Measurements from ENCODE around the gene TMED1. TPM values are rescaled to one million over a fixed set of nuclear protein-coding genes. Genes with fewer than 3 reads are reported as not detected.

The TMED1 gene
- total and polyA plus RNA-seq, 2 donors (not counting 3 experiments of a cell fraction or from before 2014, with no cell fraction given) = 31.2 to 60.4 TPM

GRCh38 chr19:10782795-10783194 lies 53.2 kb downstream of the TMED1 start:
- H3K4me3 ChIP-seq (replicated peaks in 1 of 3; ENCODE audit: insufficient read depth in 1 of 3, low read depth in 1 of 3, low read length in 3 of 3) = no peak overlapping the region
- no peaks in the 10 kb centered on the region for H3K9me1 ChIP-seq (replicated peaks; ENCODE audit: control insufficient read depth, extremely low read depth, insufficient read depth, low read length)
- dilution Hi-C loops (cut with MboI; ENCODE audit: extremely low pct_ligation_motif_present, low sequenced_read_pairs) = no loop called here
- no peaks in the 10 kb centered on the region for H4K20me1 ChIP-seq (replicated peaks; ENCODE audit: control insufficient read depth, extremely low read depth, insufficient read depth, low read length)
- POLR2A ChIA-PET = no interaction called here
- intact Hi-C loops (cut with micrococcal nuclease) = no loop called here
- BruUV-seq (replicated peaks) = no TSS peak
- no peak overlapping the region for H3K9ac ChIP-seq (replicated peaks; ENCODE audit: extremely low read depth, insufficient read depth, low read length)
- no peaks in the 10 kb centered on the region for H3K27me3 ChIP-seq (ENCODE audit: control insufficient read depth in 2 of 2, insufficient read depth in 2 of 2, low read length in 2 of 2)
- H3K9me3 ChIP-seq (replicated peaks; ENCODE audit: control insufficient read depth, insufficient read depth, low read length) = no peaks in the 10 kb centered on the region
- no peak overlapping the region for H3K4me2 ChIP-seq (ENCODE audit: insufficient read depth, low read length)
- FAIRE-seq = no peak
- TF ChIP-seq MAX (IDR thresholded peaks at IDR 0.05; ENCODE audit: insufficient read depth, insufficient read length) = no peak
- TF ChIP-seq POLR2A (IDR thresholded peaks at IDR 0.05; ENCODE audit: low read depth, low read length) = no peak
- TF ChIP-seq GATA2 (IDR thresholded peaks at IDR 0.05; ENCODE audit: insufficient read depth, insufficient read length, low read depth, low read length) = no peak
- no peak for TF ChIP-seq MYC (IDR thresholded peaks at IDR 0.05; ENCODE audit: low read depth, low read length)
- no peak for TF ChIP-seq FOS (IDR thresholded peaks at IDR 0.05; ENCODE audit: borderline replicate concordance, insufficient read depth, low read length)
- TF ChIP-seq EZH2 (IDR thresholded peaks at IDR 0.05; ENCODE audit: borderline replicate concordance, low read depth, low read length, severe bottlenecking) = no peak
- TF ChIP-seq CTCF (IDR thresholded peaks at IDR 0.05; ENCODE audit: extremely low read depth in 1 of 2, insufficient read depth in 1 of 2, low read depth in 1 of 2, low read length in 2 of 2) = no peak
- TF ChIP-seq JUN (IDR thresholded peaks at IDR 0.05; ENCODE audit: borderline replicate concordance, insufficient read depth, insufficient read length, low read depth) = no peak
- no peak for TF ChIP-seq POLR2AphosphoS5 (IDR thresholded peaks at IDR 0.05; ENCODE audit: insufficient read depth, low read depth, low read length)
- no peak overlapping the region for H3K27ac ChIP-seq (ENCODE audit: insufficient read depth, low read depth, low read length)
- H2AFZ ChIP-seq (ENCODE audit: low read depth, low read length) = no peak overlapping the region
- H3K36me3 ChIP-seq (ENCODE audit: control insufficient read depth in 2 of 2, extremely low read depth in 1 of 2, insufficient read depth in 2 of 2, low read length in 2 of 2) = peaks cover 11 to 32% of the 10 kb centered on the region in 2 experiments
- no peak for DNase-seq (ENCODE audit: low read depth, low spot score)
- CTCF ChIA-PET = no interaction called here
- H3K4me1 ChIP-seq (ENCODE audit: control insufficient read depth, extremely low read depth, insufficient read depth, low read length) = peaks cover 19% of the 10 kb centered on the region
- no peaks in the 10 kb centered on the region for H3K79me2 ChIP-seq (ENCODE audit: control insufficient read depth, insufficient read depth, low read length)

Small RNA genes within 50 kb of the gene (microRNA-seq; reads per million reads assigned to microRNA genes)
- gene MIR199A1 (ENCODE audit: borderline number of aligned reads, borderline replicate concordance) = not detected
- gene MIR6793 (ENCODE audit: borderline number of aligned reads, borderline replicate concordance) = not detected

Small RNA genes within 50 kb of the gene (small RNA-seq; reads per million reads assigned to genes)
- not detected for gene MIR199A1 (ENCODE audit: insufficient read depth, insufficient read length, low read depth, low replicate concordance)
- gene MIR6793 (ENCODE audit: insufficient read depth, insufficient read length, low read depth, low replicate concordance) = not detected

Other genes with a start within 250 kb of the TMED1 start
- gene AP1M2, start 248.9 kb downstream of the TMED1 start, total RNA-seq = not detected in 2 replicates
- gene AP1M2, start 248.9 kb downstream of the TMED1 start, polyA plus RNA-seq = 0.19 TPM in 1 of 2 replicates, not detected in the other
- gene SLC44A2, start 210.7 kb downstream of the TMED1 start, total RNA-seq = 130 and 136 TPM in 2 replicates
- gene SLC44A2, start 210.7 kb downstream of the TMED1 start, polyA plus RNA-seq = 94.2 and 97.7 TPM in 2 replicates
- 425 and 459 TPM in 2 replicates for gene ILF3, start 181.9 kb downstream of the TMED1 start, total RNA-seq
- 186 and 187 TPM in 2 replicates for gene ILF3, start 181.9 kb downstream of the TMED1 start, polyA plus RNA-seq
- gene QTRT1, start 134.8 kb downstream of the TMED1 start, total RNA-seq = 38.2 and 41.7 TPM in 2 replicates
- gene QTRT1, start 134.8 kb downstream of the TMED1 start, polyA plus RNA-seq = 61.0 and 64.9 TPM in 2 replicates
- gene DNM2, start 118.1 kb downstream of the TMED1 start, total RNA-seq = 164 and 175 TPM in 2 replicates
- 81.8 and 89.9 TPM in 2 replicates for gene DNM2, start 118.1 kb downstream of the TMED1 start, polyA plus RNA-seq
- gene C19orf38, start 12.2 kb upstream of the TMED1 start, total RNA-seq = not detected in 2 replicates
- not detected in 2 replicates for gene C19orf38, start 12.2 kb upstream of the TMED1 start, polyA plus RNA-seq
- gene CARM1, start 35.3 kb upstream of the TMED1 start, total RNA-seq = 70.8 and 72.2 TPM in 2 replicates
- gene CARM1, start 35.3 kb upstream of the TMED1 start, polyA plus RNA-seq = 65.6 and 73.7 TPM in 2 replicates
- 45.3 and 47.8 TPM in 2 replicates for gene YIPF2, start 92.4 kb upstream of the TMED1 start, total RNA-seq
- 104 and 148 TPM in 2 replicates for gene YIPF2, start 92.4 kb upstream of the TMED1 start, polyA plus RNA-seq
- gene TIMM29, start 92.6 kb upstream of the TMED1 start, total RNA-seq = 16.4 and 20.6 TPM in 2 replicates
- 10.7 and 12.3 TPM in 2 replicates for gene TIMM29, start 92.6 kb upstream of the TMED1 start, polyA plus RNA-seq
- gene SMARCA4, start 124.8 kb upstream of the TMED1 start, total RNA-seq = 177 and 178 TPM in 2 replicates
- gene SMARCA4, start 124.8 kb upstream of the TMED1 start, polyA plus RNA-seq = 63.0 and 65.0 TPM in 2 replicates

Data from endothelial cell of umbilical vein (primary cell).